Pons (tissue), 1 donor: ENCODE measurements around the gene TSPOAP1.
A peak's percentile ranks its signal among the peaks of the same experiment; 100 is the strongest.

Source experiments
- DNase-seq: peaks from one replicate; pipeline ENCODE4 v3.0.0-alpha.2; 2016; ENCODE audit warnings: low spot score

The TSPOAP1 gene

DNA sequence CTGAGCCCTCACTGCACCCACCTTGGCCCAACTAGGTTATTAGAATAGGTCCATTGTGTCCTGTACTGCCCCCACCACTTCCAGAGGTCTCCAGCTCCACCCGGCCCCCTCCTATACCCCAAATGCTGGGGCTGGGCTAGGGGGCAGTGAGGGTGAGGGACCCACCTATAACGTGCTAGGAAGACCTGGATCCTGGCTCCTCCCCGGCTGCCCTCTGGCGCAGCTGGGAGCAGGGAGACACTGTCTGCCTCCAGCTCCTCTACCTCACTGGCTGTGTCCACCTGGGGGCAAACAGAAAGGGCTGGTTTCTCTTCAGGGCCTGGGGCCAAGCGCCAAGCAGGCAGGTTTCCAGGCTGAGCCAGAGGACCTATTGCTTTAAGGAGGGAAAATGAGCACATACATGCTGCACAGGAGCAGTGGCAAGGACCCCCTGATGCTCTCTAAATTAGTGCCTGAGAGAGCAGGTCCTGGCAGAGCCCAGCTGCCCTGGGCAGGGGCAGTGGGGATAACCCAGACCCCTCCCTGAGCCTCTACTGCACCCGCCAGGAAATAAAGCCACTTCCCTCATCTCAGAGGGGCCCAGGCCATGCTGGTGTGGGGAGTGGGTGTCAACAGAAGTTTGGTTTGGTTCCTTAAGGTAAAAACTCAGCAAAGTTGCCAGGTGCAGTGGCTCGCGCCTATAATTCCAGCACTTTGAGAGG lies 12.2 kb downstream of the TSPOAP1 start:
- no peak for DNase-seq

DNA sequence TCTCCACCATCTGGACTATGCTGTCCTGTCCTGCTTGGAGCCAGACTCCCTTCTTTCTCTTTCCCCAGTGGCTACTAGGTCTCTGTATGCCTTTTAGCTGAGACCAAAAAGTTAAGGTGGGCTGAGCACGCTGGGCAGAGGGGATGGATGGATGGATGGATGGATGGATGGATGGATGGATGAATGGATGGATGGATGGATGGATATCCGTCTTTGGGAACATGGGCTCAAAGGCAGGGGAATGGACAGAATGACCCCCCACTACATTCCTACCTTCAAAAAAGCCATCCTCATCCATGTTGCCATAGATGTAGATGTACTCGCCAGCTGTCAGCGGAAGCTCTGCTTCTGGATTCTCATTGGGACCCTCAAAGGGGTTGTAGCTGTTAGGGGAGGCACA lies 12.8 kb downstream of the TSPOAP1 start:
- no peak for DNase-seq

DNA sequence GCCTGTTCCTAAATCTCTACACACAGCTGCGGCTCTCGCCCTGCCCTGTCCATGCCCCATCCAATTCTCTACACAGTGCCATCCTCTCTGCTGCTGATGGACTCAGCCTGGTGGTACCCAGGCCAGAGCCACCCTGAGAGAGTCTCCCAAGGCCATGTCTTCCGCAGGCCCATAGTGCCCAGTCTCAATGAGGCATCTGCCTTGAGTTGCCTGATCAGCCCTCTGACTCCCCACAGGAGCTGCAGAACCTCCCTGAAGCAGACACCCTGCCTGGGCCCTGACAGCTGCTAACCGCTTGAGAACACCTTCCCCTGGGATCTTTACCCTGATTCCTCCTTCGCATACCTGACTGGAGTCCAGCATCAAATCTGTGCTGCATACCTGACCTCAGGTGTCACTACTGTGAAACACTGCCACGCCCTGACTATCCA lies 13.3 kb downstream of the TSPOAP1 start:
- DNase-seq = no peak

DNA sequence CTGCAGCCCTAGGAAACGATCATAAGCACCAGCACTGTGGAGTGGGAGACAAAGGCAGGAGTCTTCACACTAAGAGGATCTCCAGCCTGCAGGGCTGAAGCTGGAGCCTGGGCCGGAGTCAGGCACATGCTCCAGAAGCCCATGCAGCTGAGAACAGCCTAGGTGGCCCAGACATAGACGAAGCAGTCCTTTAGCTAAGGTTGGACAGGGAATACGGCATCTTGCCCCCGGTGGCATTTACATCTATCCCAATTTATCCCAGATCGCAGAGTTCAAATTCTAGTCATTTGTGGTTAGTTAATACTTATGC lies 13.9 kb downstream of the TSPOAP1 start:
- DNase-seq = no peak

DNA sequence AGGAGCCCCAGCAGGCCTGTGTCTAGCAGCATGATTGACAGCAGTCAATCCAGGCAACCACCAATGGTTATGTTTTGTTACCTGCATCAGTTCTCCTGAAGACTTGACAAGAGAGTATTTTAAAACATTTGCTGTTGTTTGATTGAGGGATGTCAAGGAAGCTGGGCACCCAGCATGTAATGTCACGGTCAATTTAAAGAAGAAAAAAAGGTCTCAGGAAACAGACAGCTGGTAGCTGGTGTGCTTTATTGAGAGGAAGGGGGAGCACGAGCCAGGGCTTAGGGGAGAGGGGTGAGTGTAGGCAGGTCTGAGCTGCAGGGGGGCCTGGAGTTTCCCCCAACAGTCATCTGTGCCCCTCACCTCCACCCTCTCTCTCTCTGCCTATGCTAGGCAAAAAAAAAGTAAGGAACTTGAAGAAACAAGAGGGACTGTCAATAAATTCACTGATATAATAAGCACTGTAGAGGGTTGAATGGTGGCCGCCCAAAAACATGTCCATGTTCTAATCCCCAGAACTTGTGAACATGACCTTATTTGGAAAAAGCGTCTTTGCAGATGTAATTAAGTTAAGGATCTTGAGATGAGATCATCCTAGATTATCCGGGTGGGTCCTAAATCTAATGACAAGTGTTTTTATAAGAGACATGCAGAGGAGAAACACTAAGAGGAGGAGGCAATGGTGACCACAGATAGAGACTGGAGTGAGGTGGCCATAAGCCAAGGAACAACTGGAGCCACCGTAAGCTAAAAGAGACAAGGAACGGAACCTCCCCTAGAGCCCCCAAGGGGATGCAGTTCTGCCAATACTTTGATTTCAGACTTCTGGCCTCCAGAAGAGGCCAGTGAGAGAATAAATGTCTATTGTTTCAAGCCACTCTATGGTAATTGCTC lies 14.5 kb downstream of the TSPOAP1 start:
- DNase-seq = no peak

DNA sequence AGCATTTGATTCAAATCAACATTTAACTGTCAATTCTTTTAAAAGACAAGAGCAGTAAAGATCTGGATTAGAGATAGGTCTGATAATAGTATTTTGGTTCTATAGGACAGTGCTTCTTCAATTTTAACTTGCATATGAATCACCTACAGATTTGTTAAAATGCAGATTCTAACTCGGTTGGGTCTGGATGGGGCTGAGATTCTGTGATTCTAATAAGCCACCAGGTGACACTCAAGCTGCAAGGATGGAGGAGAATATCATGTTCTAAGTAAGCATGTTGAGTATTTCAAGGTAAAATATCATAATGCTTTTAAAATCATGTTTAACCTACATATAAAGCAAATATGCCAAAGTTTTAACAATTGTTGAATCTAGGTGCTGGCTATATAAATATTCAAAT lies 15.8 kb downstream of the TSPOAP1 start:
- no peak for DNase-seq

DNA sequence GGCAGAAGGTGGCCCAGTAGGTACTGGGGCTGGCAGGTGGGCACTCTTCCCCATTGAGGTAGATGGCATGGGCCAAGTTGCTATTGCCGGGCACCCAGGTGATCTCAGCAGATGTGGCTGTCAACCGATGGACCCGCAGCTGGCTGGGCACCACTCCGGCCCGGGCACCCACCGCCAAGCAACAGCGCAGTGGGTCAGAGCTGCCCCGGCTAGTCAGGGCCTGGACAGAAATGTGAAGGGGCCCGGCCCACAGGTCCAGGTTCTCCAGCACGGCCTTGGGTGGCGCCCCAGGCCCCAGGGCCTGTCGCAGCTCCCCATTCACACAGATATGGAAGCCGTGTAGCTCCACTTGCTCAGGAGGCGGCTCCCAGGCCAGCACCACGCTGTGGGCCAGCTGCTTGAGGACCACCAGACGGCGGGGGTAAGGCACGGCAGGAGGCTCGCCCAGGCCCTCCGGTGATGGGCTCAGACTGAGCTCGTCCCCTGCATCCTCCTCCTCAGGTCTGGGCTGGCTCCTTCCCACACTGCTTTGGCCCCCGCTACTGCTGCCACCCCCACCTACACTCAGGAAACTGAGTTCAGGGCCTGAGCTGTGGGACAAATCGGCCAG lies 16.5 kb downstream of the TSPOAP1 start:
- DNase-seq = no peak

DNA sequence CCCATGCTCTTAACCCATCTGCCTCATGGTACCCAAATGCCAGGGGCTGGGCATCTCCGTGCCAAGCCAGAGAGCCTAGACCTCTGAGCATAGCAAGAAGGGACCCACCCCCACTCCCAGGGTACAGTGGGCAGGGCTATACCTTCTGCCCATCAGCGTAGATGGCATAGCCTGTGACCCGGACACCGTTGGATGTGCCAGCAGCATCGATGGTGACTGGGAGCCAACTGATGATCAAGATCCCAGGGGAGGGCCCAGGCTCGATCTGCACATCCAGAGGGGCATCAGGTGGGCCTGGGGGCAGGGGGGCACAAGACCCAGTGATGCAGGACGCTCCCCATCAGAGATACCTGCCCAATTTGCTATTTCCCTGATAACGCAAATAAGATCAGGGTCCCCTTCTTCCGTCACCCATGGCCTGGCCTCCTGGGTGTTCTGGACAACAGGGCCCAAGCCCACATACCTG lies 17.1 kb downstream of the TSPOAP1 start:
- no peak for DNase-seq

DNA sequence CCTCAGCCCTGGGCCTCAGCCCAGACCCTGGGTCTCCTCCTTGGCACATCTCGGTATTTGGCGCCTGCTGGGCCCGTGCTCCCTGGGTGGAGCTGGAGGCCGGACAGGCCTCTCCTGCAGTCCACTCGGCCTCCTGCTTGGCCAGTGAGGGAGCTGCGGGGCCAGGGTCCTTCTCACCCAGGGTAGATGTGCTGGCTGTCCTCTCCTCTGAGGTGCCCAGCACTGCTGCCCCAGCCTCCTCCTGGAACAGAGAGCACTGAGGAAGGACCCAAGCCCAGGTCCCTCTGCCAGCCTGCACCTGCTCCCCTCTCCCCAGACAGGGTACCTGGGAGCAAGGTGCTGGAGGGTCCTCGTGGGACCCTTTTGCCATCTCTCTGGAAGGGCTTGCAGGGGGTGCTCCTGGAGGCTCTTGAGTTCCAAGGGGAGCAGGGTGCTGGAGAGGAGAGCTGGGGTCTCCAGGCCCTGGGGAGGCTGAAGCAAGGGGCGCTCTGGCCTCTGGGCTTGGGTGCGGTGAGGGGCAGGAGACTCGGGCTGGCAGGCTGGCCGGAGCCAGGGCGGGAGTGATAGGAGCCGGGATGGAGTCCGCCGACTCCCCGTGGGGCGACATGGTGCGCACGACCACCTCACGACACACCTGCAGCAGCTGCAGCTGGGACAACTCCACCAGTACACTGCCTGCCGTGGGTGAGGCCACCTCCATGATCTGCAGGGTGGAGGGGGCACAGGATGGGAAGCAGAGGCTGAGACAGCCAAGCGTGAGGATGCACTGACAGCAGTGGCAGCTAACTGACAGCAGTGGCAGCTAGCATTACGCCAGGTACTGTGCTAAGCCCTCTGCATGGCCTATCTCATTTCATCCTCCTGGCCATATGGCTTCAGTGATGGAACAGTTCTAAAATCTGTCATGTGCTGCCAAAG lies 17.8 kb downstream of the TSPOAP1 start:
- DNase-seq = no peak

DNA sequence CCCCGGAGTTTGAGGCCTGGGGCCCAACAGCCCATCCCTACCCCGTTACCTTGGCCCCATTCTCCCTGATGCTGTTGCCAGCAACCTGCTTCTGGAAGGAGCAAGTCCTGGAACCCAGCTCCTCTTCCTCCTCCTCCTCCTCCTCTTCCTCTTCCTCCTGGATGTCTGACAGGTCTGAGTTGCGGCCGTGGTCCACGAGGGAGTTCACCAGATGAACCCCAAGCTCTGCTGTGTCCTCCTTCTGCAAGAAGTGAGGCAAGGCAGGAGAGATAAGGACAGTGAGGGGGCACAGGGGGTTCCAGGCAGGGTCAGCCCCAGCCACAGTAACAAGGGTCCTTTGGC lies 18.7 kb downstream of the TSPOAP1 start:
- no peak for DNase-seq

DNA sequence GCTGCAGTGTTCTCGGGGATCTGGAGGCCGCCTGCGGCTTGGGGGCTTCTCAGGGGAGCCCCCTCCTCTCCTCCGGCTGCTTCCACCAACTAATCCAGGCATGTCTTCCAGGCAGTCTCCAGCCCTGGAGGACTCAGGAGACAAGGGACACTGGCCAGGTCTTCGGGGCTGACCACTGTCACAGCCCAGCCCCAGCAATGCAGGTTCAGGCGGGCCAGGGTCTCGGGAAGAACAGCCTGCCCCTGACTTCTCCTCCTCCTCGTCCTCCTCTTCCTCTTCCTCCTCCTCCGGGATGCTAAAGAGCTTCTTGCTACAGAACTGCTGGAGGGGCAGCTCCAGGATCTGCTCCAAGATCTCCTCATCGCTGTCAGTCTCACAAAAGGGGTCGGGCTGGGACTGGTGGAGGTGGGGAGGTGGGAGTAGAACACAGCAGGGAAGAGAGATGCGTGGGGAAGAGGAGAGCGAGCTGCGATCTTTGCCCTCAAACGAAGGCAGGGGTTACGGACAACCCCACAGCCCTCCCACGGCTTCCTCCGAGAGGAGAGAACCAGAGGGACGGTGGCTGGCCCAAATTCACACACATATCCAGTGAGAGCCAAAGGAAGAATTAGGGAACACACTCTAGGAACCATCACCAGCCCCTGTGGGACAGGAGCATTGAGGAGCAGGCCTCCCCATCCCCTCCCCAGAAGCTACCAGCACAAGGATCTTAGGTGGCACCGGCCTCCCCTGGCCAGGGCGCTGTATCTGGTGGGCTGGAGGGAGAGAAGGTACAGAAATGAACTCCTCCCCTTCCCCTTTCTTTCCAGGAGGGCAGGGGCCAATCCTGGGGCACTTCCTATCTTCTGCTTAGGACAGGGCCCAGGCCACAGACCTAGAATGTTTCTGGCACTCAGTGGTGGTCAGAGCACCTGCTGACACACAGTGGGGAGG lies 19.3 kb downstream of the TSPOAP1 start:
- DNase-seq = no peak

DNA sequence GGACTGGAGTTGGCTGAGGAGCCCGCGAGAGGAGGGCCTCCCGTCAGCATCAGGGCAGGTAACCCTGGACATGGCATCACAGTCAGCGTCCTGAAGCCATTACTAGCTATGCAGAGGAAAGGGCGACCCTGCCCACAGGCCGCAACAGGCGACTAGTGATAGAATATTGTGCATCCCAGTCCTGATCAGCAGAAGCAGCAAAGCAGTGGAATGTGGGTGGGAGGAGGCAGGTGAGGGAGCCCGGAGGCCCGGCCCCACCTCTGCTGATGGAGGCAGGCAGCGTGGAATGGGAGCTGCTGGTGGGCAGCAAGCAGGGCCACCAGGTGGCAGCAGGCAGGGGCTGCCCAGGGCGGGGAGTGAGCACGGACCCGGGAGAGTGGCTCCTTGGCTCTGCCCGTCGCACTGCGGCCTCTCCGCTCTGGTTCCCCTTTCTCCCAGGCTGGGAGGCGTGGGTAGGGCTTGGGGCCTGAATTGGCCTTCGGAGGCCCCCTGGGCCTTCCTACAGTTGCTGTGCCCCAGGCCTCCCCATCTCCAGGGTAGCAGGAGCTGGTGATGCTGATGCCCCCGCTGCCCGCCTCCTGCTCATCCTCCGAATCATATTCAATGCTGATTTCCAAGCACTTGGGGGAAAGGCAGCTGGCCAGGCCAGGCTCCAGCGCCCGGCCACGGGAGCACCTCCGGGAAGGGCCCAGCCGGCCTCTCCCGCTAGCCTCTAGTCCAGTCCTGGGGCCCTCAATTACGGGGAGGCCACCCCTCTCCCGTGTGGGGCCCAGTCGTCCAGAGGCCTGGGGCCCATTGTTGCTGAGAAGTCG lies 20.2 kb downstream of the TSPOAP1 start:
- DNase-seq = no peak

DNA sequence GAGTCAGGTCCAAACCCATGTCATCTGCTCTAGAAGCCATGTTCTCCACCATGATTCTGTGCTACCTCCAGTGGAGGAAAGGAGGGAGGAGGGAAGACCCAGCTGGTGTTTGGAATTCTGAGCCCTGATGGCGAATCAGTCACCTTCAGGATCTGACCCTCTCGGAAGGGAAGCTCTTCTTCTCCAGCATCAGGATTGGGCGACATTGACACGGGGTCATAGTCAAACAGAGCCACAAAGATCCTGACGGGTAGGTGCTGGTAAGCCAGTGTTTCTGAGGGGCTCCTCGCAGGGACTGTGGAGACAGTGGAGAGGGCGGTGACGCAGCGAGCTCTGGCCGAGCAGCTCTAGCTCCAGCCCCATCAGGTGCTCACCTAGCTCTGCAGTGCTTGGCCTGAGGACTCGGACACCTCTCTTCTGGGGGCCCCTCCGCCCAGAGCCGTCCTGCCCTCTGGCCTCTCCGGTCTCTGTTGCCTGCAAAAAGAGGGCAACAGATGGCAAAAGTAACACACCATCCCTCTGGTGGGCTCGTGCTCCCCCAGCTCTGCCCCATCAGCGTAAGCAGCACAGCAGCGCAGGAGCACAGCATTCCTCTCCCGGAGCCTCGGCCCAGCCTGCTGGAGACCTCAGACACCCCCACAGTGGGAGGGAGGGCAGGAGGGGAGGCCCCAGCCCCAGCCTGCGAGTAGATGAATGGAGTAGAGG lies 21.0 kb downstream of the TSPOAP1 start:
- no peak for DNase-seq

DNA sequence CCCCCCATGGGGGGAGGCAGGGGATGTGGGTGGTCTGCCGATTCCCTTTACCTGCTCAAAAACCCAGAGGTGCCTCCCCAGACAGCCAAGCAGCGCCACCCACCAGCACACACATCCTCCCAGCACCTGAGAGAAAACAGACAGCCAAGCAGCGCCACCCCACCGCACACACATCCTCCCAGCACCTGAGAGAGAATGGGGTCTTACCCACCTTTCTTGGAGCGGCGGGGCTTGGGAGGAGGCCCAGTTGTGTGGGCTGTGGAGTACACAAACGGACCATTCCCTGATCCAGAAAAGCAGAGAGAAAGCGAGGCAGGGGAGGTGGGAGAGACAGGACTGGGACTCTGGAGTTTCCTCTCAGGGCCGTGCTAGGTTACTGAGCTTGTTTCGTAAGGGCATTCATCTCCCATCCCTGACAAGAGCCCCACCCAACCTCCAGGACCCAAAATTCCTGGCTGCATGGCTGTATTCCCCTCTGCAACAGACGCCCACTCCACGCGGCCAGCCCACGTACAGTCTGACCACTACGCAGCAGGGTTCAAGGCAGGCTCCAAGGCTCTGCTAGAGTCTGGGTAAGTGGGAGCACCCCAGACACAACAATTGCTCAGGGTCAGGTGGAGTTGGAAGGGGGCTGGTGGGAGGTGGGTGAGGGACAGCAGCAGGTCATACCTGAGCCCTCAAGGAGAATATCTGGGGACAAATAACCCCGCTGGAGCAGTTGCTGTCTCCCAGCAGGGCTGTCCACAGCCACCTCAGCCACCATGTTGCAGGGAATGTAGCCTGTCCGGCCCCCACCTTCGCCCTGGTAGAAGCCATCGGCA lies 22.3 kb downstream of the TSPOAP1 start:
- DNase-seq = no peak

DNA sequence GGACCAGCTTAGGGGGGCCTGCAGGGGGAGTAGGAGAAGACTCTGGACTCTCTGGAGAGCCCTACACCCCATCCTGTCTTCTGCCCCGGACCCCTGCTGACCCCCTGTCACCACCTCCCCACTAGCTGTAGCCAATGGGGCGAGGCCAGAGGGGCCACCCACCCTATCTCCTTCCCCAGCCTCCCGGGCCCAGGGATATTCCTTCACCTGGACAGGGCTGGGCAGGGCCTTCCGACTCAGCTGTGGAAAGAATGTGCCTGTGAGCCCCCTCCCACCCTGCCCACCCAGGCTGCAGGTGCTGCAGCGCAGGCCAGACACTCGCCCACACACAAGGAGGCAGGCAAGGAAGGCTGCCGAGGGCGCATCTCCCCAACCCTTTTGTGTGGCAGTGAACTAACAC lies 23.0 kb downstream of the TSPOAP1 start:
- DNase-seq = no peak

DNA sequence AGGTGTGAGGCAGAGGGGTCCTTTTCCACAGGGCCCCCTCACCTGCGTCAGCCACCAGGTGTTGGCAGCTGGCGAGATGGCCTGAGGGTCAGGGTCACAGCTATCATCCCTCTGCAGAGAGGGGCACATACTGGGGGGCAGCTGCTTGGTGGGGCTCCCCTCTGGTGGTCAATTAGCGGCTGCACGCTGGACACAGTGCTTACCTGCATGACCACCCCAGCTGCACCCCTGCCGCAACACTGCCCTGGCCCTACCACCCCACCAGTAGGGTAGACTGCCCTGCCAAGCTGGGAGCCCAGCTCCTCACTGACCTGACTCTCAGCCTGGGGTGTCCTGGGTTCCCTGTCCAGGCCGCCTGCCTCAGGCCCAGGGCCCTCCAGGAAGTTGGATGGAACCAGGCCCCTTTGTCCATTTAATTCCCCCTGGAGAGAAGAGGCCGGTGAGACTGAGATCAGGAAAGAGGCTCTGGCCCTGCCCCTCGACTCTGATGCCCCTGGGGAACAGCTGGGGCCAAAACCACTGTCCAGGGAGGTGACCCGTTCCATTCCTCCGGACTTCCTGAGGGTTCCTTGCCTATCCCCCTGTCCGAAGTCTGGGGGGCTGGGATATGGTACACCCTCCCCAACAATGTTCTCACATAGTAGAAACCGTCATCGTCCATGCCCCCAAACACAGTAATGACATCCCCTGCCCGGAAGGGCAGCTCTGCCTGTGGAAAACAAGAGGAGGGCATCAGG lies 23.7 kb downstream of the TSPOAP1 start:
- no peak for DNase-seq

DNA sequence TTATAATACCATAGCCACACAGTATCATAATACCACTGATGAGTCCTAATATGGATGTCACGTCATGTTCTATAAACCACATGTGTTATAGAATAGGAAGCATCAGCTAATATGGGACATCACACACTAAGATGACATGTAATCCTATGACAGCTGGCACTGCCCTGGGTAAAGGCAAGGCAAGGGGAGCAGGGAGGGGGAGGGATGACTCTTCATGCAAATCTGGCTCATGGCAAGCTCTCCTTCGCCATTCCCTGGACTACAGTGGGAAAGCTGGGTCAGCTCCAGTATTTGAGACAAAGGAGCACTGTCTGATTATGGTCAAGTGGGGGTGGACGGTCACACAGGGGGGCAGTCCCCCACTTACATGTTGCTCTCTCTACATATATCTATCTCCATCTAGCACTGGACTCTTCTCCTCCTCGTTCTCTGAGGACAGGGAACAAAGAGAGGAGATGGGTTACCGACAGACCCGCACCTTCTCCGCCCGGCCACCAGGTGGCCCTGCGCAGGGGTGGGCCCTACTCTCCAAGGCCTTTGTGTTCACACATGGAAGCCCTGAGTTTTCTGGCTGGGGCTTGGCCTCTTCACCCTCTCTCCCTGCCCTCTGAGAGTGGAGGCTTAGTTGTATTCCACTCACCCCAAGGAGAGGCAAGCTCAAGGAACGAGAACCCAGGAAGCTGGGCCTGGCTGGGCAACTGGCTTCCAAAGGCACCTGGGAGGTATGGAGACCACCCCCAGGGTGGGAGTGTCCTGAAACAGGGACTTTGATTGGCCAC lies 24.4 kb downstream of the TSPOAP1 start:
- DNase-seq = peak; percentile 64
